ENCODE results near the gene PYY. TPM values are rescaled to one million over a fixed set of nuclear protein-coding genes. Genes with fewer than 3 reads are reported as not detected.
"Not testable (repeated sequence)": the region's sequence is repeated elsewhere in the genome, so short reads cannot be mapped to it uniquely, and the experiment has no call there.

PYY gene
- total RNA-seq, 1 donor: not detected

- Histone ChIP-seq H3K9me3 (ENCODE audit: low read depth, low read length) (no peaks in the 10 kb centered on the region), H3K4me3 (ENCODE audit: low read length) (no peak within 1 kb of the TSS)
Measured at GRCh38 chr17:43942051-43942685, 11.6 kb downstream of the PYY start, which contains the start of gene PPY. Gene PPY, minus strand, starts transcription at chr17:43942476. Its CDS starts 822 bp downstream, at chr17:43941654.

GRCh38 chr17:43940630-43941029 lies 13.1 kb downstream of the PYY start:
- Histone ChIP-seq H3K4me1 (ENCODE audit: insufficient read depth, low read length) (peaks cover 4% of the 10 kb centered on the region), H3K9me3 (ENCODE audit: low read depth, low read length) (no peaks in the 10 kb centered on the region), H3K4me3 (ENCODE audit: low read length) (no peak overlapping the region)

More at GRCh38 chr17:43942051-43942685, 11.6 kb downstream of the PYY start, which contains the start of gene PPY:
- Histone ChIP-seq H3K27me3 (ENCODE audit: insufficient read depth, low read length) (peaks cover 6% of the 10 kb centered on the region), H3K4me1 (ENCODE audit: insufficient read depth, low read length) (peaks cover 4% of the 10 kb centered on the region)

DNA sequence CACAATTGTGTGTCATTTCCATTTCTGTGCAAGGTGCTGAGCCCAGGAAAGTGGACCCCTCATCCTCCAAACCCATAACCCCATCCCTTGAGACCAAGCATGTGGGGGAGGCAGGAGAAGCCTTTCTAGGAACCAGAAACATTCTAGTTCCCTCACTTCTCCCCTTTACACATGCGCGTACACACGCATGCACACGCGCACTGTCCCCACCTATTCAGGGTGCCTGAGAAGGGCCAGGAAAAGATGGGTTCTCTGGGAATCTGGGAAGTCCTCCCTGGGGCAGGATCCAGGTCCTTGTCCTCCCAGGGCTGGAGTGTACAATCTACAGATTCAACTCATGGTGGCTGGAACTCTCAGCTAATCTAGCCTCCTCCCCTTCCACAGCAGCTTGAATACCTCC lies 13.9 kb downstream of the PYY start:
- Histone ChIP-seq H3K27me3 (ENCODE audit: insufficient read depth, low read length) (peaks cover 6% of the 10 kb centered on the region), H3K4me3 (ENCODE audit: low read length) (no peak overlapping the region), H3K4me1 (ENCODE audit: insufficient read depth, low read length) (peaks cover 4% of the 10 kb centered on the region), H3K9me3 (ENCODE audit: low read depth, low read length) (no peaks in the 10 kb centered on the region)

More at GRCh38 chr17:43940630-43941029, 13.1 kb downstream of the PYY start:
- peaks cover 6% of the 10 kb centered on the region for H3K27me3 ChIP-seq (ENCODE audit: insufficient read depth, low read length)

DNA sequence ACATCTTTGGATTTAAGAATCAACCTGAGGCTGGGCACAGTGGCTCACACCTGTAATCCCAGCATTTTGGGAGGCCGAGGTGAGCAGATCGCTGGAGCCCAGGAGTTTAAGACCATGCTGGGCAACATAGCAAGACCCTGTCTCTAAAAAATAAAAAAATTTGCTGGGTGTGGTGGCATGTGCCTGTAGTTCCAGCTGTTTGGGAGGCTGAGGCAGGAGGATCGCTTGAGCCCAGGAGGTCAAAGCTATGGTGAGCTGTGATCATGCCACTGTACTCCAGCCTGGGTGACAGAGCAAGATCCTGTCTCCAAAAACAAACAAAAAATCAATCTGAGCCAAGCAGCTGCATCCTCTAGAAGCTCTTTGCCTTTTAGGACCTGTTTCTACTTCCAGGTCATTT lies 14.3 kb downstream of the PYY start:
- not testable (repeated sequence) for H3K27me3 ChIP-seq (ENCODE audit: insufficient read depth, low read length); H3K4me1 ChIP-seq (ENCODE audit: insufficient read depth, low read length); H3K4me3 ChIP-seq (ENCODE audit: low read length); H3K9me3 ChIP-seq (ENCODE audit: low read depth, low read length)

DNA sequence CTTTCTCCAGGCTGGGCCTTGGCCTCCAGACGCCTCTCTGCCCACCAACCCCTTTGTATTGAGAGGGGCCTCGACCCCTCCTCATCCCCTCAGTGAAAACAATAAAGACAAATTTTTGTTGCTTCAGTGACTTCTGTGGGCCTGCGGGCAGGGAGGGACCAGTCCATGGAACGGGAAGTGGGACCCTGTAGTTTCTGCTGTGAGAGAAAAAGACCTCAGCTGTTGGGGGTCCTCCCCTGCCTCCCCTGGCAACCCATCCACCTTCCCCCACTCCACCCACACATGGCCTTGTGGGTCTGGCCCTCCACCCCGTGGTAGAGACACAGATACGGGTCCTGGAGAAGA lies 14.9 kb downstream of the PYY start:
- Histone ChIP-seq H3K4me3 (ENCODE audit: low read length) (no peak overlapping the region), H3K9me3 (ENCODE audit: low read depth, low read length) (no peaks in the 10 kb centered on the region), H3K27me3 (ENCODE audit: insufficient read depth, low read length) (peaks cover 6% of the 10 kb centered on the region), H3K4me1 (ENCODE audit: insufficient read depth, low read length) (peaks cover 4% of the 10 kb centered on the region)

DNA sequence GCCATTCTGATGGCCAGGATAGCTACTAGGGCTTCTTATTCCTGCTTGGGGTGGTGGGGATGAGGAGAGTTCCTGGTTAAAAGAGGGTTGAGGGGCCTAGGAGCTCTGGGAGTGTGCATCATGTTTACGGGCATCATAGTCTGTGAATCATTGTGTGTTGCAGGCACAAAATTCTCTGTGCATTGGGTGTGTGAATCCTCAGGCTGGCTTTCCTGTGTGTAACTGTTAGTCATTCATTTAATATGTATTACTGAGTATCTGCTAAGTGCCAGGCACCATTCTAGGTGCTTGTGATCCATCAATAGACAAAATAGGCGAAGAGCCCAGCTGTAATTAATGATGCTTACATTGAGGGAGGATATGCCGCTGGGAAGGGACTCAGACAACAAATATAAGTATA lies 17.3 kb downstream of the PYY start:
- peaks cover 4% of the 10 kb centered on the region for H3K4me1 ChIP-seq (ENCODE audit: insufficient read depth, low read length)
- H3K4me3 ChIP-seq (ENCODE audit: low read length): no peak overlapping the region
- H3K9me3 ChIP-seq (ENCODE audit: low read depth, low read length): no peaks in the 10 kb centered on the region
- peaks cover 6% of the 10 kb centered on the region for H3K27me3 ChIP-seq (ENCODE audit: insufficient read depth, low read length)

GRCh38 chr17:43935926-43936261 lies 17.8 kb downstream of the PYY start:
- Histone ChIP-seq H3K27me3 (ENCODE audit: insufficient read depth, low read length) (peaks cover 6% of the 10 kb centered on the region), H3K9me3 (ENCODE audit: low read depth, low read length) (no peaks in the 10 kb centered on the region), H3K4me1 (ENCODE audit: insufficient read depth, low read length) (peaks cover 4% of the 10 kb centered on the region), H3K4me3 (ENCODE audit: low read length) (no peak overlapping the region)

DNA sequence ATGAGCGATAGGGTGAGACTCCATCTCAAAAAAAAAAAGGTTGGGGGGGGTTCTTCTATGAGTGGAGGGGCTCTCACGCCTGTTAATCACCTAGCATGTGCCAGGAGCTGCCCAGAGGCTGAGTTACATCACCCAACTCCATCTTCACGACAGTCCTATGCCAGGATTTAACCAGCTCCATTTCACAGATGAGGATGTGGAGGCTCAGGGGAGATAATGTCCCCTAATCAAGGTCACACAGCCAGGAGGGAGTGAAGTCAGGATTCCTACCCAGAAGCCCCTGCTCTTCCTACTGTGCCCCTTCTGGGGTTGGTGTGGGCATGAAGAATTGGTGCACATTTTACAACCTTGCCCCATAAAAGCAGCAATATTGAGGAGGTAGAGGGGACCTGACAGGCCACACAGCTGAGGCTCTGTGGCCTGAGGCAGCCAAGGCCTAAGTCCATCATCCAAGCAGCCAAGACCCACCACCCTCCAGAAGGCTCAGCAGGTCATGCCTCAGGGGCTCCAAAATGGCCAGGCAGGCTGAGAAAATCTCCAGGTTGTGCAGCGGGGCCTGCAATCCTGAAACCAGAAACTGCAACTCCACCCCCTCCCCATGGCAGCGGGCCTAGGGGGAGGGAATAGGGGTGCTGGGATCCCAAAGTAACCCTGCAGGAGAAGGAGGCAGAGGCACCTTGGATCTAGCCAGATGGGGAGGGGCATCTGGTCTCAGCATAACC lies 18.4 kb downstream of the PYY start:
- Histone ChIP-seq H3K9me3 (ENCODE audit: low read depth, low read length) (no peaks in the 10 kb centered on the region), H3K27me3 (ENCODE audit: insufficient read depth, low read length) (peaks cover 6% of the 10 kb centered on the region), H3K4me3 (ENCODE audit: low read length) (no peak overlapping the region), H3K4me1 (ENCODE audit: insufficient read depth, low read length) (peaks cover 4% of the 10 kb centered on the region)

DNA sequence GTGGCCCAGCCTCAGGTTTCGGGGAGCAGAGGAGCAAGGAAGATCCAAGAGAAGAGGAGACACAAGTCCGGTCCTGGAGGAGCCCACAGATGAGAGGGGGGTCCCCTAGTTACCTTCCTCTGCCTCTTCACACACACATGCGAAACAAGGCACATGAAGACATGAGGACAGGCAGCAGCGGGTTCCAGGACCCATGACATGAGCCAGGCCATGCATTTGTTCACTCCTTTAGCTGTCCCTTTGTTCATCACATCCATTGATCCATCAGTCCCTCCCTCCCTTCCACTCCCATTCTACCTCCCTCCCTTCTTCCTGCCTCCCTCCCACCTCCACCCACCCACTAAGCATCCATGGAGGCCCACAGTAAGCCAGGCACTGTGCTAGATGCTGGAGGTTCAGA lies 20.8 kb downstream of the PYY start:
- Histone ChIP-seq H3K4me3 (ENCODE audit: low read length) (no peak overlapping the region), H3K27me3 (ENCODE audit: insufficient read depth, low read length) (peaks cover 4% of the 10 kb centered on the region), H3K4me1 (ENCODE audit: insufficient read depth, low read length) (peaks cover 1% of the 10 kb centered on the region), H3K9me3 (ENCODE audit: low read depth, low read length) (no peaks in the 10 kb centered on the region)

DNA sequence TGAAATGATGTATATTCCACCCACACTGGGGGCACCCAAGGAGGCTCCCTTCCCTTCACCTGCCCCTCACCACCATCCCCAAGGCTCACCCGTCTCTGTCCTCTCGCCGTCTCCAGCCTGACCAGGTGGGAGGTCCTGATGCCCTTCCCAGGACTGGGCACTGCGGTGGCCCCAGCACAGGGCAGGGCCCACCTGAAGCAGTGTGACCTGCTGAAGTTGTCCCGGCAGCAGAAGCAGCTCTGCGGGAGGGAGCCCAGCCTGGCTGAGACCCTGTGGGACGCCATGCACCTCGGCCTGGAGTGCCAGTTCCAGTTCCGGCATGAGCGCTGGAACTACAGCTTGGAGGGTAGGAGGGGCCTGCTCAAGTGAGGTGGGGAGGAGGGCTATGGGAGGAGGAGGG lies 21.4 kb downstream of the PYY start:
- peaks cover 4% of the 10 kb centered on the region for H3K27me3 ChIP-seq (ENCODE audit: insufficient read depth, low read length)
- no peaks in the 10 kb centered on the region for H3K9me3 ChIP-seq (ENCODE audit: low read depth, low read length)
- no peak overlapping the region for H3K4me3 ChIP-seq (ENCODE audit: low read length)
- H3K4me1 ChIP-seq (ENCODE audit: insufficient read depth, low read length): no peaks in the 10 kb centered on the region

- H3K4me1 ChIP-seq (ENCODE audit: insufficient read depth, low read length): peaks cover 6% of the 10 kb centered on the region
- peaks cover 11% of the 10 kb centered on the region for H3K27me3 ChIP-seq (ENCODE audit: insufficient read depth, low read length)
- no peaks in the 10 kb centered on the region for H3K9me3 ChIP-seq (ENCODE audit: low read depth, low read length)
- no peak overlapping the region for H3K4me3 ChIP-seq (ENCODE audit: low read length)
Measured at GRCh38 chr17:43931062-43931571, 22.6 kb downstream of the PYY start.

- peaks cover 6% of the 10 kb centered on the region for H3K4me1 ChIP-seq (ENCODE audit: insufficient read depth, low read length)
- H3K4me3 ChIP-seq (ENCODE audit: low read length): no peak overlapping the region
- H3K9me3 ChIP-seq (ENCODE audit: low read depth, low read length): no peaks in the 10 kb centered on the region
- H3K27me3 ChIP-seq (ENCODE audit: insufficient read depth, low read length): peaks cover 15% of the 10 kb centered on the region
Measured at GRCh38 chr17:43928609-43929008, 25.1 kb downstream of the PYY start.

DNA sequence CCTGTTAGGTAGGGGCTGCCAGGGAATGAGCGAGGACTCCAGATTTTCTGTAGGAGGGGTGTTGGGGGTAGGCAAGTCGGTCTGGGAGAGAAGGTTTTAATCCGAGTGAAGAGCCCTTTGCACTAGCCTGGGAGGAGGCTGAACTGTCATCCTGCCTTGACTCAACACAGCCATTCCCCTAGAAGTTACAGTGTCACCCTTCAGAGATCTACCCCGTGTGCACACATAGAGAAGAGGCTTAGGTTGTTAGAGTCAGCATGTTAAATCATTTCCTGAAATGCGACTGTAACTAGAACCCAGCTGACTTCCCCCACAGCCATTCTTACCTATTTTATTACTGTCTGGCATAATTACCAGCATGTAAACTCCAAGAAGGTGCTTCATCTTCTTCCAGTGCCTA lies 25.8 kb downstream of the PYY start:
- not testable (repeated sequence) for H3K9me3 ChIP-seq (ENCODE audit: low read depth, low read length); H3K4me3 ChIP-seq (ENCODE audit: low read length); H3K4me1 ChIP-seq (ENCODE audit: insufficient read depth, low read length)
- H3K27me3 ChIP-seq (ENCODE audit: insufficient read depth, low read length): peaks cover 15% of the 10 kb centered on the region

GRCh38 chr17:43927060-43927864 lies 26.5 kb downstream of the PYY start:
- H3K4me1 ChIP-seq (ENCODE audit: insufficient read depth, low read length): peaks cover 6% of the 10 kb centered on the region
- no peaks in the 10 kb centered on the region for H3K9me3 ChIP-seq (ENCODE audit: low read depth, low read length)
- H3K27me3 ChIP-seq (ENCODE audit: insufficient read depth, low read length): peaks cover 15% of the 10 kb centered on the region
- no peak overlapping the region for H3K4me3 ChIP-seq (ENCODE audit: low read length)

GRCh38 chr17:43924558-43924957 lies 29.2 kb downstream of the PYY start:
- peaks cover 6% of the 10 kb centered on the region for H3K4me1 ChIP-seq (ENCODE audit: insufficient read depth, low read length)

More at GRCh38 chr17:43924558-43924957, 29.2 kb downstream of the PYY start:
- Histone ChIP-seq H3K27me3 (ENCODE audit: insufficient read depth, low read length) (peaks cover 15% of the 10 kb centered on the region), H3K4me3 (ENCODE audit: low read length) (no peak overlapping the region), H3K9me3 (ENCODE audit: low read depth, low read length) (no peaks in the 10 kb centered on the region)
